Measurements from ENCODE around the gene IGFBP4.

DNA sequence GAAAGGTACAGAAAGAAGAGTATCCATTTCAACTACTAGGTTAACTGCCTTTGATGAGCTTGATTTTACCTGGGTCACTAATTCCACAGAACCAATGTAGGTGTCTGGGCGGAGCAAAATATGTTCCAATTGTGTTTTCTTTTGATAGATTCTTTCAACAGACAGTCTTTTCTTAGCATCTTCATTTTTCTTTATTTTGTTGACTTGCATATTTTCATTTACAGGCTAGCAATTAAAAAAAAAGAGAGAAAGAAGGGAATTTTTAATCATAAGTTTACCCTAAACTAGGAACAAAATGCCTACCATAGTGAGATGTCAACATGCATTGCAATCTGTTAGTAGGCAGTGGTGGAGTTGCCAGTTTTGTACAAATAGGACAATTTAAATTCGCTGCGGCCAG lies 26.6 kb upstream of the IGFBP4 start:
- TF ChIP-seq CTCF (IDR thresholded peaks at IDR 0.05): no peak
- no peak for TF ChIP-seq ZFX (IDR thresholded peaks at IDR 0.05; ENCODE audit: borderline replicate concordance)
